Muscle layer of colon (tissue), 2 donors: ENCODE measurements around the gene PPFIBP1.
"Not testable (repeated sequence)": the region's sequence is repeated elsewhere in the genome, so short reads cannot be mapped to it uniquely, and the experiment has no call there.

Experiments used
- H3K27ac ChIP-seq: one replicate; pipeline ENCODE4 v1.7.0; 2013; ENCODE audit warnings: low read depth, mild to moderate bottlenecking, low read length, moderate library complexity
- H3K27me3 ChIP-seq, 2 donors: one replicate each; pipeline ENCODE4 v1.7.0; 2013; ENCODE audit warnings: low read length in 2 of 2, mild to moderate bottlenecking in 2 of 2; ENCODE audit not compliant: insufficient read depth in 2 of 2, control insufficient read depth in 1 of 2
- H3K36me3 ChIP-seq: one replicate; pipeline ENCODE4 v1.7.0; 2013; ENCODE audit warnings: mild to moderate bottlenecking, low read length; ENCODE audit not compliant: insufficient read depth
- H3K4me1 ChIP-seq: one replicate; pipeline ENCODE4 v1.7.0; 2013; ENCODE audit warnings: mild to moderate bottlenecking, low read length; ENCODE audit not compliant: insufficient read depth
- H3K4me3 ChIP-seq, 2 donors: one replicate each; pipeline ENCODE4 v1.7.0; 2013; ENCODE audit warnings: low read length in 2 of 2, low read depth in 1 of 2, mild to moderate bottlenecking in 1 of 2, moderate library complexity in 1 of 2
- H3K9ac ChIP-seq: one replicate; pipeline ENCODE4 v1.7.0; 2013; ENCODE audit warnings: low read length
- H3K9me3 ChIP-seq: one replicate; pipeline ENCODE4 v1.7.0; 2013; ENCODE audit warnings: mild to moderate bottlenecking, low read length
- donor health status: abdominal sarcoma.
- donor health status: Adenocarcinoma of cecum.

Gene PPFIBP1

DNA sequence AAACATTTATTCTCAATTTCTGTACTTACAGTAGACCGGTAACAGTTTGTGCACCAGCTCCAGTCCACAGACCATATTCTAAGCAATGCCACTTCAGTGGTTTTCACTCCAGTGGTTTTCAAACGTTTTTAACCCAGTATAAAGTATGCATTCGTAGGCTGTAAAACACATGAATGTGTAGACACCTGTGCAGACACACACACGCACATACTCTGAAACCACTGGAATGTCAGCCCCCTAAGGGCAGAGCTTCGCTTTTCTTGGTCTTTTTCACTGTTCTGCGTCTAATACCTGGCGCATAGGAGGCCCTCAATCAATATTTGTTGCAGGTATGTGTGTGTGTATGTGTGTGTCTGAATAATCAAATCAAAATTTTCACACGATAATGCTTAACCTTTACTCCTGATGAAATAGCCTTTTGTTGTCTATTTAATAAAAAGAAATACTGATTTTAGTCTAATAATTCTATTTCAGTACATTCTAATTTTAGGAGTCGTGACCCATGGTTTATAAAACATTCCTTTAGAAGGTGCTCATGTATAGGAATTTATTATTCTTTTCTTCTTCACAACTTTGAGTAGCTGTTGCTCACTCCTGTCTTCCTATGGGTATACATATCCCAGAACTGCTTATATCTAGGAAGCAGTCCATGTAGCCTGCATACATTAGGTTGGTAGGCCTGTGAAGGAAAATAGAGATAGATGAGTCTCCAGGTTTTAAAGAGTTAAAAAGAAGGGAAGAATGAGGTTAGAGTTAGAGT lies 98.6 kb downstream of the PPFIBP1 start:
- Histone ChIP-seq H3K36me3 (no peaks in the 10 kb centered on the region), H3K27me3 (no peaks in the 10 kb centered on the region), H3K9me3 (no peaks in the 10 kb centered on the region), H3K4me3 (no peak overlapping the region), H3K27ac (no peak overlapping the region), H3K4me1 (peaks cover 8% of the 10 kb centered on the region), H3K9ac (no peak overlapping the region)

DNA sequence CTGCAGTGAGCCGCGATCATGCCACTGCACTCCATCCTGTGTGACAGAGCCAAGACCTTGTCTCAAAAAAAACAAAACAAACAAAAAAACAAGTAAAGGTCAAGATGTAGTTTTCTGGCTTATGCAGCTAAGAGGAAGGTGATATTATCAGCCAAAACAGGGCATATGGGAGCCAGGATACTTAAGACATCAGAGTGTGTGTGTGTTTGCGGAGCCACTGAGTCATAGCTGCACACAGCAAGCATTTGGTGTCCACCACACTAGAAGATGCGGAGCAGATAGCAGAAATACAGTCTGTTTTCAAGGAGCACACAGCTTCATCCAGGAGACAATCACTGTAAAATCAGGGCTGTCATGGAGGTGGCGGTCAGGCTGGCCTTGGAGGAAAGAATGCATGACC lies 99.6 kb downstream of the PPFIBP1 start:
- no peak overlapping the region for H3K9ac ChIP-seq
- H3K27ac ChIP-seq: no peak overlapping the region

DNA sequence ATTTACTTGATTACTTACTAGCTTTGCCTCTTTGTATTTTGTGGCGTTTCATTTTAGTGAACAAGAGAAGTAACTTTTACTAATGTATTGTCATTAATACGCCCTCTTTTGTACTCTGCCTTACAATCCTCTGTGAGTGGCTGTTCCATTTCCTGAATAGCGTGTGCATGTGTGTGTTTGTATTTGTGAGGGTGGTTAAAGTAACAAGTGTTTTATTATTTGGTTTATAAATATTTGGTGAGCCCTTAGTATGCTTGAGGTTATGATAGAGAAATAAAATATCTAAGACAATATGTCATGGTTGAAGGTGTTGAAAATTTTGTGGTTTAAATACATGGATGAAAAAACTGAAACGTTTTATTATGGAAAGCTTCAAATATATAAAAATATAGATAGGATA lies 100.6 kb downstream of the PPFIBP1 start:
- Histone ChIP-seq H3K4me1 (peaks cover 8% of the 10 kb centered on the region), H3K9ac (no peak overlapping the region), H3K4me3 (no peak overlapping the region), H3K27ac (no peak overlapping the region), H3K9me3 (no peaks in the 10 kb centered on the region), H3K36me3 (no peaks in the 10 kb centered on the region), H3K27me3 (no peaks in the 10 kb centered on the region)

More for the DNA sequence above, 99.6 kb downstream of the PPFIBP1 start:
- Histone ChIP-seq H3K9me3 (no peaks in the 10 kb centered on the region), H3K36me3 (no peaks in the 10 kb centered on the region), H3K27me3 (no peaks in the 10 kb centered on the region), H3K4me3 (no peak overlapping the region), H3K4me1 (peaks cover 8% of the 10 kb centered on the region)

DNA sequence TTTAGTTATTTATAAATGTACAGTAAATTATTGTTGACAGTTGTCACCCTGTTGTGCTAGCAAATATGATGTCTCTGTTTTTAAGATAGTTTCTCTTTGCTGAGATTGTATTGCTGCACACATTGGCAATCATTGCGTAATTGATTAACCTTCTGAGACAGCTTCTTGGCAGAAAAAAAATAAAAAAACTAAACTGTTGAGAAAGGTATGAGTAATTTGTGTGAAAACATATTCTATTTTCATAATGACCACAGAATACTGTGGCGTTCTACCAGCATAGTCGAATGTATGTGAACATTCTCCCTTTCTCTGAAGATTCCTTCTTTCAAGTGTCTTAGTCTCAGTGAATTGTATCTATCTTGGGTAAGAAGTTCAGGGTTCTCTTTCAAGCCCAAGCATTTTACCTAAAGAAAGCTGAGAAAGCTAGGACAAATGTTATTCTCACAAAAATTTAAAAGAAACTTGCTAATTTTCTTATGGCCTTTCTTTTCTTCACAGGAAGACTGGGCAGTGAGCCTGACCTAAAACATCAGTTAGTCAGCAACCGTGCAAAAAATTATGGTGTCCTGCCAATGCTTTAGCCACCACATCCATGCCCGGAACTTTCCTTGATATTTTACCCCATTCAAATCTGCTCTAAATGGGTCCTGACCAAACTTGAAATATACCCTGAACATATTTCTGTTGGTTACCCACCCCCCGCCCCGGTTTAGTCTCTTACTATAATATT lies 103.3 kb downstream of the PPFIBP1 start:
- no peaks in the 10 kb centered on the region for H3K27me3 ChIP-seq
- H3K27ac ChIP-seq: no peak overlapping the region
- H3K4me1 ChIP-seq: peaks cover 19% of the 10 kb centered on the region
- no peaks in the 10 kb centered on the region for H3K36me3 ChIP-seq
- H3K4me3 ChIP-seq: no peak overlapping the region
- no peak overlapping the region for H3K9ac ChIP-seq
- H3K9me3 ChIP-seq: no peaks in the 10 kb centered on the region

DNA sequence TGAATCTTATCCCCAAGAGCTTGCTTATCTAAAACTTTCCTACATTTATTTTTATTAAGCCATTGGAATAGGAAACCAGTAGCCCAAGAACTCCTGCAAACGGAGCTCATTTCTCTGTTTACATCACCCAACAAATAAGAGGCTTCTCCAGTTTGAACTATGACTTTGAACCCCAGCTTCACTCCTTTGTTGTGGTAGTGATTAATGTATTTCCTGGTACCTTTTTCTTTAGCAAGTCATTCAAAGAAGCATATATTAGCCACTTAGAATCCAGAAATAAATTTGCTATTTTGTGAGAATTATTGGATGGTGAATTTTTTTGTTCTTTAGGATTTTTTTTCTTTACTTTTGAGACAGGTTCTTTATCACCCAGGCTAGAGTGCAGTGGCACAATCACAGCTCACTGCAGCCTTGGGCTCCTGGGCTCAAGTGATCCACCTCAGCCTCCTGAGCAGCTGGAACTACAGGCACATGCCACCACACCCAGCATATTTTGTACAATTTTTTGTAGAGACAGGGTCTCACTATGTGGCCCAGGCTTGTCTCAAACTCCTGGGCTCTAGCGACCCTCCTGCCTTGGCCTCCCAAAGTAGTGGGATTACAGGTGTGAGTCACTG lies 104.0 kb downstream of the PPFIBP1 start:
- H3K9ac ChIP-seq, H3K4me3 ChIP-seq, H3K36me3 ChIP-seq, H3K27me3 ChIP-seq, H3K9me3 ChIP-seq, H3K27ac ChIP-seq: not testable (repeated sequence)
- H3K4me1 ChIP-seq: peaks cover 21% of the 10 kb centered on the region

DNA sequence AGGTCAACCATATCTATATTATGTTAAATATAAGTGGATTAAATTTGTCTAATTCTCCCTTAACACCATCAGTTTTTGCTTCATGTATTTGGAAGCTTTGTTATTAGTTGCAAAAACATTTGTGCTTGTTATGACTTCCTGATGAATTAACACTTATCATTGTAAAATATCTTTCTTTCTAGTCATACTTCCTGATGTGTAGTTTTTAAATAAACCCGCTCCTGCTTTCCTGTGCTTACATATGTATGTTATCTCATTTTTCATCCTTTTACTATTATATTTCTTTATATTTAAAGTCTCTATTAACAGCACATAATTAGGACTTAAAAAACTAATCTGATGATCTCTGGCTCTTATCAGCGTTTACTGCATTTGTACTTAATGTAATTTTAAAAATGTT lies 106.2 kb downstream of the PPFIBP1 start:
- H3K9me3 ChIP-seq, H3K27ac ChIP-seq, H3K9ac ChIP-seq, H3K4me3 ChIP-seq, H3K36me3 ChIP-seq, H3K27me3 ChIP-seq: not testable (repeated sequence)
- H3K4me1 ChIP-seq: peaks cover 21% of the 10 kb centered on the region

DNA sequence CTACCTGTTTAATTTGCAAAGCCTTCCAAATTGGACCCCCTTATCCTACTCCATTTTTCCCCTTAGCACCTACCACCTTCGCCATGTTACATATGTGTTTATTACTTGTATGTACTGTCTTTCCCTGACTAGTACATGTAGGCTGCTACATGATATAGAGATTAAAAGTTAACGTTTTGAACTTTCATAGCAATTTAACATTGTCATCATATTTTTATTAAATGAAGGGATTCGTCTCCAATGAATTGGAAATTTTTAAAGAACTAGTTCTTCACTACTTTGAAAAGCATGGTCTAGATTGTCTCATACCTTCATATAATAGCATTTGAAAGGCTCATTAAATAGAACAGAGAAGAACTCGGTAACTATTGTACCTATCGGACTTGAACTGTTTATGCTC lies 107.4 kb downstream of the PPFIBP1 start:
- Histone ChIP-seq H3K27me3 (no peaks in the 10 kb centered on the region), H3K4me3 (no peak overlapping the region), H3K9me3 (no peaks in the 10 kb centered on the region), H3K9ac (no peak overlapping the region), H3K4me1 (peaks cover 21% of the 10 kb centered on the region), H3K36me3 (no peaks in the 10 kb centered on the region), H3K27ac (no peak overlapping the region)

DNA sequence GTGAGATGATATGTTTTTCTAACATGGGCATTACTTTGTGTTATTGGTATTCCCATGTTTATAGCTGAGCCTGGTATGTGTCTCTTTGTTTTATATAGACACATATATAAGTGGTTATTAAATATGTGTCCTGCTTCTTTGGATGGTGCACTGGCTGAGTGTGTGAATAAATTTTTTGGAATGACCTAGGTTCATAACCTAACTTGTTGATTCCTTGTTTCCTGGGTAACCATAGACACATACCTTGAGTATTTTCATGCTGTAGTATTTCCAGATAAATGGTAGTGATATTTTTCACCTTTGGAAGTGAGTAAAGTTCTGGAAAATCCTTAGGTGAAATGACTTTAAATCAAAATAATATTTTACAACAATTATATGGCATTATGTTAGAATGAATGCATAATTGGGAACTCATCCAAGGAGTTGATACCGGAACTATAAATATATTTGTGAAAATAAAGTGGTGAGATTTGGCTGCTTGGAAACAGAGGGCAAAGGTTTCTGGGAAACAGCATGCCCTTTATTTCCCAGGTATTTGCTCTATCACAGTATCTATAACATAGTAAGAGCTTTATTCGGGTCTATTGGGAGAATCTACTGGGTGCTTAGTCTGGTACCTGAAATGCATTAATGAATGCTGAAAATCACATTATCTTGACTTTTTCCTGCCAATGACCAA lies 107.9 kb downstream of the PPFIBP1 start:
- no peak overlapping the region for H3K9ac ChIP-seq
- no peaks in the 10 kb centered on the region for H3K9me3 ChIP-seq
- no peak overlapping the region for H3K27ac ChIP-seq
- H3K4me1 ChIP-seq: peaks cover 18% of the 10 kb centered on the region
- no peaks in the 10 kb centered on the region for H3K36me3 ChIP-seq
- no peaks in the 10 kb centered on the region for H3K27me3 ChIP-seq
- H3K4me3 ChIP-seq: no peak overlapping the region

DNA sequence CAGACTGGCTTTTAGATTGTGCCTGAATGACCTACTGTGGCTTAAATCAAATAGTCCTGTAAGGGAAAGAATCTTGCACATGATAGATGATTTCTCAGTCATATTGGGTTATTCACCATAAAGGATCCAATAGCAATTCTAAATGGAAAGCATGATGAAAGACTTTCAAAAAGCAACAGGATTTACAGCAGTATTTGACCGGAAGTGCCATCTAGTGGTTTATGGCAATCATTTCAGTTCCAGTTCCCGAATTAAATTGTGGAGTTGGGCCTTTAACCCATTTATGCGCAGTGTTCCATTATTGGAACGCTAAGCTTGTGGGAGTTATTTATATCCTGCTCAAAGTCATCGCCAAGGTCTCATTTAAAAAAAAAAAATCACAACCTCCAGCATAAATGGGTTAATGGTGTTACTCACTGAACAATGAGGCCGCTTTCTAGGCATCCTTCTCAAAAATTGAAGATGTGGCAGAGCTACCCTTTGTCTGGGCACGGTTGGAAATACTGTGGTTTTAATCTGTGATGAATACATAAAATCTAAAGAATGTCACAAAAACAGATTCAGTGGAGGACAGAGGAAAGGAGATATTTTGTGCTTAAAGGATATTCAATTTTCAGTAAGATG lies 111.5 kb downstream of the PPFIBP1 start:
- no peak overlapping the region for H3K4me3 ChIP-seq
- H3K27ac ChIP-seq: no peak overlapping the region
- H3K4me1 ChIP-seq: peaks cover 13% of the 10 kb centered on the region
- H3K9me3 ChIP-seq: no peaks in the 10 kb centered on the region
- H3K36me3 ChIP-seq: no peaks in the 10 kb centered on the region
- H3K9ac ChIP-seq: no peak overlapping the region
- no peaks in the 10 kb centered on the region for H3K27me3 ChIP-seq

DNA sequence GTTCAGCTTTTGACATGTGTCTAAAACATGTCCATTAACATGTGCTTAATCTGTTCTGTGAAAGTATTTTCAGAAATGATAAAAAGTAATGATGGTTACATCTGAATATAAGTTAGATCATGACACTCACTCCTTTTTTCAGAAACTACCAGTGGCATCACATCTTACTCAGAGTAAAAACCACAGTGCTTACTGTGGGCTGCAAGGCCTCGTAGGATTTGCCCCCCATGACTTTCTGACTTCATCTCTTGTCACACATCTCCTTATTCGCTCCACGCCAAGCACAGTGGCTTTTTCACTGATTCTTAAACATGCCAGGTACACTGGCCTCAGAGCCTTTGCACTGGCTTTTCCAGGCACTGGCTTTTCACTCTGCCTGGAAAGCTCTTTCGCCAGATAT lies 112.6 kb downstream of the PPFIBP1 start:
- H3K27me3 ChIP-seq, H3K4me3 ChIP-seq, H3K9me3 ChIP-seq, H3K36me3 ChIP-seq, H3K27ac ChIP-seq, H3K9ac ChIP-seq, H3K4me1 ChIP-seq: not testable (repeated sequence)

DNA sequence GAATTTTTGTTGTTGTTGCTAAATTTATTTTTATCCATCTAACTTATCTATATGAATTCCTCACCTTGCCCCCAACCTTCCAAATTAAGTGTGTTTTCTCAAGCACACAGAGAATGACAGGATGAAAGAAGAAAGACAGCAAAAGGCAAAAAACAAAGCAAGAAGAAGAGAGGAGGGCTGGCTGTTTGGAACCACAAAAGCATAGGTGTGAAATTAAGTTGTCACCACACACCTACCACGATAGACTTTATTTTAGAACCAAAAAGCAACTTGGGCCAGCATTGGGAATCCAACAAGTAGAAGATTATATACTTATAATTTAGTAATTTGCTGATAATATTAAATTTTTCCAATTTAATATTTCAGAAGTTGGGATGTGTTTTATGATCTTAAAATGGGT lies 113.5 kb downstream of the PPFIBP1 start:
- H3K4me3 ChIP-seq: no peak overlapping the region
- no peaks in the 10 kb centered on the region for H3K9me3 ChIP-seq
- no peaks in the 10 kb centered on the region for H3K27me3 ChIP-seq
- no peak overlapping the region for H3K27ac ChIP-seq
- no peaks in the 10 kb centered on the region for H3K36me3 ChIP-seq
- no peak overlapping the region for H3K9ac ChIP-seq
- no peaks in the 10 kb centered on the region for H3K4me1 ChIP-seq
